Activated CD4-positive, alpha-beta T cell treated with anti-CD3 and anti-CD28 coated beads for 4 hours (primary cell): ENCODE data around the gene PCTP.

Experiments used
- DNase-seq, 2 donors: peaks; one replicate each; pipeline ENCODE4 v3.0.0-alpha.2; 2020

The PCTP gene

GRCh38 chr17:55750750-55751657 is at the start of gene PCTP:
Gene PCTP (plus strand): TSS chr17:55751051. CDS start chr17:55751104, 53 bp downstream.
- DNase-seq: peak; percentile 75 to 77

- no peak for DNase-seq
Measured at GRCh38 chr17:55702150-55702549, 48.7 kb upstream of the PCTP start.

DNA sequence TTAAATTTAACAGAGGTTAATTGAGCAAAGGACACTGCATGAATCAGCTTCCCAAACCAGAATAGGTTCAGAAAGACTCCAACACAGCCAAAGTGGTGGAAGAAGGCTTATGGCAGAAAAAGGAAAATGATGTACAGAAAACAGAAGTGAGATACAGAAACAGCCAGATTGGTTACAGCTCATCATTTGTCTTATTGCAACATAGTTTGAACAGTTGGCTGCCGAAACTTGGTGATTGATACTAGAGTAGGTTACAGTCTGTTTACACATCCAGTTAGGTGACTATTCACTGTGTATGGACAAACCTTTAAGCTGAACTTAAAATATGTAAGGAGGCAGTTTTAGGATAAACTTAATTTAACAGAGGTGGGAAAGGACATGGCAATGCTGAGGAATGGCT is 46.5 kb upstream of the PCTP start:
- no peak for DNase-seq

DNA sequence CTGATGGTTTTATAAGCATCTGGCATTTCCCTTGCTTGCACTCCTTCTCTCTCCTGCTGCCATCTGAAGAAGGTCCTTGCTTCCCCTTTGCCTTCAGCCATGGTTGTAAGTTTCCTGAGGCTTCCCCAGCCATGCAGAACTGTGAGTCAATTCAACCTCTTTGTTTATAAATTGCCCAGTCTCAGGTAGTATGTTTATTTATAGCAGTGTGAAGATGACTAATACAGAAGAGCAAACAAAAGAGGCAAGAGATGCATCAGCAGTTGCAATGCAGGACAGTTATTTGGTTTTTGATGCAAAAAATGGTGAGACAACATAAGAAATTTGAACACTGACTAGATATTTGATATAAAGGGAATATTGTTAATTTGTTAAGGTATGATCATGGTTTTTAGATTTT is 45.0 kb upstream of the PCTP start:
- no peak for DNase-seq

GRCh38 chr17:55706808-55707773 is 43.8 kb upstream of the PCTP start:
- no peak for DNase-seq

- DNase-seq: no peak
Measured at GRCh38 chr17:55708175-55708974, 42.5 kb upstream of the PCTP start.

DNA sequence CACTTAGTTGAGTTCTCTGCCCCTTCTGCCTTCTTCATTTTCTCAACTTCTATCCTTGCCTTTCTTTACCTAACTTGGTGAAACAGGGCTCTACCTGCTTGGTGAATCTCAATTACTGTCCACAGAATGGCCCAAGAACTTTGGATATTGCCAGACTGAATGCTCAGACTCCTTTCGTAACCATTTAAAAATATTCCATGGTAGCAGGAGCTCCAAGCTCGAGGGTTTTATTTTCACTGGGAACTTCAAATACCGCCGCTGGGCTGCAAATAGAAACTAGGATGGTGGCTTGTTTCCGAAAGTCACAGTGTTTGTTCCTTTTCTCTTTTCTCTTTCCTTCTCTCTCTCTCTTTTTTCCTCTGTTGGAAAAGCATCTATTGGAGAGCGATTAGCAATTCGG is 41.4 kb upstream of the PCTP start:
- no peak for DNase-seq

GRCh38 chr17:55709984-55710383 is 40.9 kb upstream of the PCTP start:
- DNase-seq: no peak

- no peak for DNase-seq
Measured at GRCh38 chr17:55710410-55710809, 40.4 kb upstream of the PCTP start.

DNA sequence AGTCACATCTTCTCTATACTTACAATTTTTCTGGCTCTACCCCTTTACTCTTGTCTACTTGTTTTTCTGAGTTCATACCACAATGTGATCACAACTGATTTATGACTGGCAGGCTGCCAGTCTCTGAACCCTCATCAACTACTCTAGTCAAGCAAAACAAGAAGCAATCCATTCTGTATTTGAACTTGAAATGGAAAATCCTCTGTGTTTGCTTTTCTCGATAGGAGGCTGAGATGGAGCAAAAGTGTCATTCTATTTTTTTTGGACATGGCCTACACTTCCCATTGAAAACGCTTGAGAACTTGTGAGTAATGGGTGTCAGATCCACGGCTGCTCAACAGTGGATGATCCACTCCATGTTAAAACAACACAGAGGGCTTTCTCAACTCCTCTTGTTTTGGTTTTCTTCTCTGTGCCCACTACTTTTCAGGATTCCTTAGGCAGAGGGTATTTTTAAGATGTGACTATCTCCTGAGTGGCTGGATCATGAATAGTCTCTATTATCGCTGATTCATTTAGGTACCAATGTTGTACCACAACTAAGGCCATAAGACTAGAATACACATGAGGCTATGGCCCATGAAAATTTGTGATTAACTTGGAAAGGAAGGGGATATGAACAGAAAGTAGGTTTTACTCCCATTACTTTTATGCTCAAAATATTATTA is 39.9 kb upstream of the PCTP start:
- no peak for DNase-seq

- no peak for DNase-seq
Measured at GRCh38 chr17:55717432-55717831, 33.4 kb upstream of the PCTP start.

DNA sequence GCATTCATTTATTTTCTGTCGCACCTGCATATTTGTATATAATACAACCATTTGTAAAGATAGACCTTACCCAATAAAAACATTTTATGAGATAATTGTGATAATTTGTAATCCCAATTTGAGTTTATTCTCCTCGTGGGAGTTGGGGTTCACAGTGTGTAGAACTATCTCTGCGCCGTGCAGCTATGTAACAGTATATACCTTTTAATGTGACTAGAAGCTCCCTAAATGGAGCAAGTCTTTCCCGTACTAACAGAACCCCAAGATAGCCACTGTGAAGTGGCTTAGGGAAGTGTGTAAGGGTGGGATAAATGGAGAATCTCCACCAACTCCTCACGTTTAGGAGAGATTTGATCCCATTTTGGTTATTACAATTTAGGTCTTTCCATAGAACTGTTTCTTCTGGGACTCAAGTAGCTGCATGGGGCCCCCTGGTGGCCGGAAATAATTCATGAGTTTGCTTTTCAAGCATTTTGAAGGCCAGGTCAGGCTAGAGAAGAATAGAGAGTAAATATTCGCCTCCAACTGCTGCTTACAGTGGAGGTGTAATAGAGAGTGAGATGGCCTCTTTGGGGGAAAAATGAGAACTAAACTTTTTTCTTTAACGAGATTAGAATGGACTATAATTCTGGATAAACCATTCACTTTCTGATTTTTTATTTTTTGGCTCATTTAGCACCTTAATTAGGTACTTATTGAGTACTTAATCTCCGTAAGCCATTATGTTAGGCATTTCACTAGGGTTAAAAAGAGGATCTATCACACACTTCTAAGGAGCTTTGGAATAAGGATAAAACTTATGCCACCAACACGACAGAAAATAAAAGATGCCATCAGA is 32.7 kb upstream of the PCTP start:
- DNase-seq: peak; percentile 47 to 48

DNA sequence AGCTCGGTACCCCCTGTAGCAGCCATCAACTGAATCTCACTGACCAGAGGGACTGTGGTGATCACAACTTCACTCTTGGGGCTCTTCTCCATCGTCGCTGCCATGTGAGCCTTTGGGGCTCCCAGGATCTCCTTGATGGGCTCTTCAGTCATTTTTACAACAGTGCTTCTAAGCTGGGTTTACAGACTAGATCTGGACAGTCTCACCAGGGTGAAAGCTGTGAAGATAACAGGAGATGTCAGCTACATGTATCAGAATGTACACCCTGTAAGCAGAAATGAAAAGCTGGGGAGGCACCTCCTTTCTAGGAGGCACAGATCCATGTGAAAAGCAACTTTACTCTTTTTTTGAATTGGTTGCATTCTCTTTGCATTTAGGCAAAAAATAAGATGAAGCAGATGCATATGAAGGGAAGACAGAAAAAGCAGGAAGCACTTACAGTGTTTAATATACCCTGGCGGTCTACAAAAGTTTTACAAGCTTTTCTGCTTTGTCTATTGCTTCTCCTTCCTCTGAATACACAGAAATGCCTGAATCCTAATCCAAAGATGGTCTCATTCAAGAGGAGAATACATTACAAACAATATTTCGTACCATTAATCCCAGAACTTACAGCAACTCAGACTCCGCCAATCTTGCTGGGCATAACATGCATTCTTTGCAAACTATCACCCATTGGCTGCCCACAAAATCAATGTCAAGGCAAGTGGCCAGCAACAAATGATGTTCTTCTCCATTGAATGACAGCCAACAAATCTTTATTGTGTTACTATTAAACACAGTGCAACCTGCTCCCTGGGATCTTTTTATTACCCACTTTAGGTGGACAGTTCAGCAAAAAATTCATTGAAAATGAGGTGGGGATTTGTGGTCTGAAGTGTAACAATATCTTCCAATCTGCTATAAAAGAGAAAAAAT is 29.7 kb upstream of the PCTP start:
- no peak for DNase-seq

- no peak for DNase-seq
Measured at GRCh38 chr17:55722016-55722736, 28.7 kb upstream of the PCTP start.

GRCh38 chr17:55722742-55723487 is 27.9 kb upstream of the PCTP start, which contains the start of gene TMEM100:
Gene TMEM100 (minus strand): TSS chr17:55722864. CDS start chr17:55721070, 1,794 bp downstream.
- no peak for DNase-seq

DNA sequence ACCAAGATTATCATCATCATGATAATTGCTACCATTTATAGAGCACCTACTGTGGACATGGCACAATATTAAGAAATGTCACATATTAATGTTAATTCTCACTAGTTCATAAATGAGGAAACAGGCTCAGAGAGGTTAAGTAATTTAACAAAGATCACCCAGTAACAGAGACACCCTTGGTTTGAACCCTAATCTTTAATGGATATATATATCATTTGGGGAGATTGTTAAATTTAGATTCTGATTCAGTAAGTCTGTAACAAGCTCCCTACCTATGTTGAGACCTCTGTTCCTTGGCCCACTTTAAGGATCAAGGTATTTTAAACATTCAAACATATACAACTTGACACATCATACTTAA is 27.4 kb upstream of the PCTP start:
- DNase-seq: no peak

DNA sequence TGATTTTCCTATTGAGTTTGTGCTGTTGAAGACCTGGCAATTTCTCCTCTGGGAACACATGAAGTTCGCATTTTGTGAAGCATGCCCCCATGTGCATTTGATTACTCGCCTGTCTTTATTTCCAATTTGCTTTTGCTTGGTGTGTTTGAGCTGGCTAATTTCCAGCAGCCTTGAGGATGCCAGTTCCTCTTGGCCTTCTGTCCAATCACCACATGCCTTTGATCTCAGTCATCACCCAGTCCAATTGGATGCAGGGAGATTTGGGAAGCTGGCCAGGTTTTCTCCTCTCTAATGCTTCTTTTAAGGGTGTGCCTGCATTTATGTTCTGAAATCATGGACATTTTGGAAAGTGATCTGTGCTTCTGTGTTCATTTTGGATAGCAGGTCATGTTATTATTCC is 24.4 kb upstream of the PCTP start:
- no peak for DNase-seq

- no peak for DNase-seq
Measured at GRCh38 chr17:55727275-55727674, 23.6 kb upstream of the PCTP start.

- DNase-seq: no peak
Measured at GRCh38 chr17:55727920-55728319, 22.9 kb upstream of the PCTP start.
